GM19324 (cell line): ENCODE measurements around the gene EFEMP1.
A peak's percentile ranks its signal among the peaks of the same experiment; 100 is the strongest.

Source experiments
- ATAC-seq: cut with Tn5 transposase; IDR thresholded peaks from one replicate; pipeline ENCODE4 v1.9.1; 2021; ENCODE audit warnings: mild to moderate bottlenecking, moderate library complexity; ENCODE audit not compliant: unreplicated experiment, low FRiP score

EFEMP1 gene

GRCh38 chr2:55901322-55901721 lies 22.3 kb downstream of the EFEMP1 start:
- no peak for ATAC-seq

GRCh38 chr2:55899881-55900280 lies 23.7 kb downstream of the EFEMP1 start:
- ATAC-seq = no peak

GRCh38 chr2:55898386-55899040 lies 25.1 kb downstream of the EFEMP1 start:
- no peak for ATAC-seq

GRCh38 chr2:55896633-55897032 lies 26.9 kb downstream of the EFEMP1 start:
- no peak for ATAC-seq

- ATAC-seq = no peak
Measured at GRCh38 chr2:55894720-55895119, 28.9 kb downstream of the EFEMP1 start.

- ATAC-seq = no peak
Measured at GRCh38 chr2:55891671-55892094, 31.9 kb downstream of the EFEMP1 start.

GRCh38 chr2:55888936-55889335 lies 34.6 kb downstream of the EFEMP1 start:
- ATAC-seq = no peak

- no peak for ATAC-seq
Measured at GRCh38 chr2:55887901-55888624, 35.5 kb downstream of the EFEMP1 start.

- ATAC-seq = no peak
Measured at GRCh38 chr2:55887351-55887750, 36.2 kb downstream of the EFEMP1 start.

GRCh38 chr2:55885944-55886281 lies 37.7 kb downstream of the EFEMP1 start:
- ATAC-seq = no peak

GRCh38 chr2:55885127-55885943 lies 38.2 kb downstream of the EFEMP1 start:
- no peak for ATAC-seq

- no peak for ATAC-seq
Measured at GRCh38 chr2:55883829-55884228, 39.8 kb downstream of the EFEMP1 start.

- no peak for ATAC-seq
Measured at GRCh38 chr2:55883357-55883756, 40.2 kb downstream of the EFEMP1 start.

GRCh38 chr2:55882954-55883353 lies 40.6 kb downstream of the EFEMP1 start:
- ATAC-seq = no peak

GRCh38 chr2:55880416-55881143 lies 43.0 kb downstream of the EFEMP1 start:
- no peak for ATAC-seq

- ATAC-seq = no peak
Measured at GRCh38 chr2:55879976-55880375, 43.6 kb downstream of the EFEMP1 start.

GRCh38 chr2:55877087-55877436 lies 46.5 kb downstream of the EFEMP1 start:
- ATAC-seq = no peak

- no peak for ATAC-seq
Measured at GRCh38 chr2:55876429-55877086, 47.0 kb downstream of the EFEMP1 start.

GRCh38 chr2:55875434-55876135 lies 48.0 kb downstream of the EFEMP1 start:
- ATAC-seq = peak; percentile 78

- ATAC-seq = no peak
Measured at GRCh38 chr2:55874338-55874737, 49.2 kb downstream of the EFEMP1 start.
